ENCODE measurements around the gene EPS15.
"Not testable (repeated sequence)": the region's sequence is repeated elsewhere in the genome, so short reads cannot be mapped to it uniquely, and the experiment has no call there.

Gene EPS15

GRCh38 chr1:51433972-51434510 is 85.0 kb downstream of the EPS15 start:
- no peak for FAIRE-seq
- DNase-seq (ENCODE audit: insufficient read length, low spot score), result no peak

- DNase-seq (ENCODE audit: insufficient read length, low spot score), result no peak
- FAIRE-seq, result no peak
Observed at GRCh38 chr1:51433269-51433971, 85.6 kb downstream of the EPS15 start.

- no peak for DNase-seq (ENCODE audit: insufficient read length, low spot score)
- FAIRE-seq, result no peak
Observed at GRCh38 chr1:51432146-51432545, 86.9 kb downstream of the EPS15 start.

GRCh38 chr1:51427438-51427837 is 91.6 kb downstream of the EPS15 start:
- FAIRE-seq (no peak), DNase-seq (ENCODE audit: insufficient read length, low spot score) (no peak)

GRCh38 chr1:51425955-51426354 is 93.1 kb downstream of the EPS15 start:
- FAIRE-seq (no peak), DNase-seq (ENCODE audit: insufficient read length, low spot score) (no peak)

GRCh38 chr1:51425273-51425672 is 93.8 kb downstream of the EPS15 start:
- DNase-seq (ENCODE audit: insufficient read length, low spot score) (no peak), FAIRE-seq (no peak)

- no peak for FAIRE-seq
- DNase-seq (ENCODE audit: insufficient read length, low spot score), result no peak
Observed at GRCh38 chr1:51423073-51423821, 95.8 kb downstream of the EPS15 start.

- DNase-seq (ENCODE audit: insufficient read length, low spot score) (no peak), FAIRE-seq (no peak)
Observed at GRCh38 chr1:51422367-51423072, 96.5 kb downstream of the EPS15 start.

- FAIRE-seq (no peak), DNase-seq (ENCODE audit: insufficient read length, low spot score) (peak; percentile 20)
Observed at GRCh38 chr1:51421964-51422363, 97.1 kb downstream of the EPS15 start.

GRCh38 chr1:51420867-51421627 is 98.0 kb downstream of the EPS15 start:
- DNase-seq (ENCODE audit: insufficient read length, low spot score), result no peak
- no peak for FAIRE-seq

GRCh38 chr1:51418384-51418959 is 100.6 kb downstream of the EPS15 start:
- no peak for FAIRE-seq
- no peak for DNase-seq (ENCODE audit: insufficient read length, low spot score)

GRCh38 chr1:51417496-51418383 is 101.3 kb downstream of the EPS15 start:
- no peak for FAIRE-seq

GRCh38 chr1:51416910-51417309 is 102.2 kb downstream of the EPS15 start:
- DNase-seq (ENCODE audit: insufficient read length, low spot score) (no peak), FAIRE-seq (no peak)

More at GRCh38 chr1:51417496-51418383, 101.3 kb downstream of the EPS15 start:
- DNase-seq (ENCODE audit: insufficient read length, low spot score), result no peak

- DNase-seq (ENCODE audit: insufficient read length, low spot score) (no peak), FAIRE-seq (no peak)
Observed at GRCh38 chr1:51415963-51416362, 103.1 kb downstream of the EPS15 start.

- no peak for FAIRE-seq
- DNase-seq (ENCODE audit: insufficient read length, low spot score), result no peak
Observed at GRCh38 chr1:51414811-51415210, 104.3 kb downstream of the EPS15 start.

GRCh38 chr1:51411820-51412219 is 107.2 kb downstream of the EPS15 start:
- DNase-seq (ENCODE audit: insufficient read length, low spot score); FAIRE-seq: not testable (repeated sequence)

- DNase-seq (ENCODE audit: insufficient read length, low spot score), result no peak
- FAIRE-seq, result no peak
Observed at GRCh38 chr1:51410568-51411460, 108.3 kb downstream of the EPS15 start.

All from HTR-8/SVneo (cell line).